ENCODE data around the gene C2orf78.

DNA sequence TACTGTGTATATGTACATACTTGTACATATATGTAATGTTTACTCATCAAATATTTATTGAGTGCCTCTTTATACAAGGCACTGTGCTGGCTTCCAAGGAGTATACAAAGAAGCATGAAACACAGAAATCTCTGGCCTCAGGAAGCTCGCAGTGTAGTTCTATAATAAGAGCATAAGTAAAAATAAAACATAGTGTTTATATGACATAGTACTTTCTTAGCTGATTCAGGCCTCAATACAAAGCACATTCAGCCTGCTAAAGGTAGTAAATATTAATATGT lies 58.7 kb downstream of the C2orf78 start:
- TF ChIP-seq, protein P1, sequence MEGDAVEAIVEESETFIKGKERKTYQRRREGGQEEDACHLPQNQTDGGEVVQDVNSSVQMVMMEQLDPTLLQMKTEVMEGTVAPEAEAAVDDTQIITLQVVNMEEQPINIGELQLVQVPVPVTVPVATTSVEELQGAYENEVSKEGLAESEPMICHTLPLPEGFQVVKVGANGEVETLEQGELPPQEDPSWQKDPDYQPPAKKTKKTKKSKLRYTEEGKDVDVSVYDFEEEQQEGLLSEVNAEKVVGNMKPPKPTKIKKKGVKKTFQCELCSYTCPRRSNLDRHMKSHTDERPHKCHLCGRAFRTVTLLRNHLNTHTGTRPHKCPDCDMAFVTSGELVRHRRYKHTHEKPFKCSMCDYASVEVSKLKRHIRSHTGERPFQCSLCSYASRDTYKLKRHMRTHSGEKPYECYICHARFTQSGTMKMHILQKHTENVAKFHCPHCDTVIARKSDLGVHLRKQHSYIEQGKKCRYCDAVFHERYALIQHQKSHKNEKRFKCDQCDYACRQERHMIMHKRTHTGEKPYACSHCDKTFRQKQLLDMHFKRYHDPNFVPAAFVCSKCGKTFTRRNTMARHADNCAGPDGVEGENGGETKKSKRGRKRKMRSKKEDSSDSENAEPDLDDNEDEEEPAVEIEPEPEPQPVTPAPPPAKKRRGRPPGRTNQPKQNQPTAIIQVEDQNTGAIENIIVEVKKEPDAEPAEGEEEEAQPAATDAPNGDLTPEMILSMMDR (conservative IDR thresholded peaks at IDR 0.05; ENCODE audit: low read length): no peak
- TF ChIP-seq EZH2phosphoT487 (IDR thresholded peaks at IDR 0.05; ENCODE audit: borderline replicate concordance, low read depth, low read length): no peak
